ENCODE data around the gene SYS1. TPM values are rescaled to one million over a fixed set of nuclear protein-coding genes. Genes with fewer than 3 reads are reported as not detected.

Gene SYS1
- total RNA-seq, 1 donor from 2014 or later, result 10.5 TPM

- Histone ChIP-seq H3K27me3 (peaks cover 17% of the 10 kb centered on the region), H3K4me3 (no peak overlapping the region), H2AFZ (replicated peaks) (no peak overlapping the region), H4K20me1 (ENCODE audit: low read depth) (peaks cover 2% of the 10 kb centered on the region), H3F3A (ENCODE audit: low read depth) (no peaks in the 10 kb centered on the region), H3K79me2 (ENCODE audit: low read depth) (no peaks in the 10 kb centered on the region), H3K9ac (no peak overlapping the region), H3K9me3 (ENCODE audit: low read depth) (no peaks in the 10 kb centered on the region), H3K27ac (no peak overlapping the region), H3K4me2 (peak overlapping the region; percentile 75), H3K36me3 (no peaks in the 10 kb centered on the region), H3K4me1 (peaks cover 9% of the 10 kb centered on the region)
- Mint-ChIP-seq H3K9me3 (no peaks in the 10 kb centered on the region), H3K4me1 (peaks cover 16% of the 10 kb centered on the region), H3K4me3 (no peak overlapping the region), H3K27me3 (ENCODE audit: insufficient read depth, low read depth) (peaks cover 3% of the 10 kb centered on the region), H3K27ac (peak overlapping the region; percentile 0), H3K36me3 (peaks cover 4% of the 10 kb centered on the region)
- no peak for TF ChIP-seq EZH2 (IDR thresholded peaks at IDR 0.05)
- TF ChIP-seq, protein P1, sequence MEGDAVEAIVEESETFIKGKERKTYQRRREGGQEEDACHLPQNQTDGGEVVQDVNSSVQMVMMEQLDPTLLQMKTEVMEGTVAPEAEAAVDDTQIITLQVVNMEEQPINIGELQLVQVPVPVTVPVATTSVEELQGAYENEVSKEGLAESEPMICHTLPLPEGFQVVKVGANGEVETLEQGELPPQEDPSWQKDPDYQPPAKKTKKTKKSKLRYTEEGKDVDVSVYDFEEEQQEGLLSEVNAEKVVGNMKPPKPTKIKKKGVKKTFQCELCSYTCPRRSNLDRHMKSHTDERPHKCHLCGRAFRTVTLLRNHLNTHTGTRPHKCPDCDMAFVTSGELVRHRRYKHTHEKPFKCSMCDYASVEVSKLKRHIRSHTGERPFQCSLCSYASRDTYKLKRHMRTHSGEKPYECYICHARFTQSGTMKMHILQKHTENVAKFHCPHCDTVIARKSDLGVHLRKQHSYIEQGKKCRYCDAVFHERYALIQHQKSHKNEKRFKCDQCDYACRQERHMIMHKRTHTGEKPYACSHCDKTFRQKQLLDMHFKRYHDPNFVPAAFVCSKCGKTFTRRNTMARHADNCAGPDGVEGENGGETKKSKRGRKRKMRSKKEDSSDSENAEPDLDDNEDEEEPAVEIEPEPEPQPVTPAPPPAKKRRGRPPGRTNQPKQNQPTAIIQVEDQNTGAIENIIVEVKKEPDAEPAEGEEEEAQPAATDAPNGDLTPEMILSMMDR (IDR thresholded peaks at IDR 0.05), result no peak
- TF ChIP-seq EZH2phosphoT487 (IDR thresholded peaks at IDR 0.05), result no peak
- peak; percentile 51 for DNase-seq (ENCODE audit: low spot score)
These were observed 9.8 kb downstream of the SYS1 start for GRCh38 chr20:45372646-45373352.

DNA sequence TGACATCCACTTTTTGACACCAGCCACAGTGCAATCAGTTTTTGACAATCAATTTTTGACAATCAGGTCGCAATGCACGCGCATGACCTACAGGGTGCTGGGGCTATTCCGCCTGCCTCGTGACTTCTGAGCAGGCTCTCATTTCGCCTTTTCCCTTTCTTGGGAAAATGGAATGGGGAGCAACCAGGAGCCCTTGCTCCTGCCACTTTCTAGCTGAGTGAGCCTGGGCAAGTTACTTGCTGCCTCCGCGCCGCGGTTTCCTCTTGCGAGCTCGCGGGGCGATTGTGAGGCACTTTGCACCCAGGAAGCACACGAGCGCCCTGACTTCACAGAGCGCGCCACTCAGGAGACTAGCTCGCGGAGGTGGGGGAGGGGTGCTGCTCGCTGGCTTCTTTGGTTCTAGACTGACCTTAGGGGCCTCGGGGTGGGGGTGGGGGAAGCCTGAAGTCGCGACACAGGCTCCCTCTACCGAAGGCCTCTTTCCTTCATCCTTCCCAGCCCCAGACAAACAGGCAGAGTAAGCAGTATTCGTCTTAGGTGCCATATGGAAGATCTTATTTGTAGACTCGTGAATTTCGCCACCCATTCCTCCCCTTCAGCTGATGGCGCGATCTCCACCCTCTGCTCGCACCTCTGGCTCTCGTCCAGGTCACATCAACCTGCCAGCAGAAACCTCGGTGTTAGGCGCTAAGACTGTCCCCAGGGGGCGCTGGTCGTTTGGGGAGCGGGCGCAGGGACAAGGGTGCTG lies 10.6 kb downstream of the SYS1 start:
- peak; percentile 90 for DNase-seq (ENCODE audit: low spot score)
- H3K4me2 ChIP-seq, result peak overlapping the region; percentile 75
- peaks cover 6% of the 10 kb centered on the region for H4K20me1 ChIP-seq (ENCODE audit: low read depth)
- peak overlapping the region; percentile 84 for H2AFZ ChIP-seq (replicated peaks)
- Mint-ChIP-seq H3K27me3 (ENCODE audit: insufficient read depth, low read depth) (peaks cover 3% of the 10 kb centered on the region), H3K9me3 (no peaks in the 10 kb centered on the region), H3K4me3 (no peak overlapping the region), H3K4me1 (peaks cover 22% of the 10 kb centered on the region), H3K27ac (no peak overlapping the region), H3K36me3 (peaks cover 2% of the 10 kb centered on the region)
- peaks cover 15% of the 10 kb centered on the region for H3K4me1 ChIP-seq
- TF ChIP-seq EZH2phosphoT487 (IDR thresholded peaks at IDR 0.05), result no peak
- TF ChIP-seq, protein P1 (IDR thresholded peaks at IDR 0.05), result peak; percentile 92
- peaks cover 3% of the 10 kb centered on the region for H3F3A ChIP-seq (ENCODE audit: low read depth)
- H3K27ac ChIP-seq, result no peak overlapping the region
- H3K36me3 ChIP-seq, result no peaks in the 10 kb centered on the region
- no peaks in the 10 kb centered on the region for H3K79me2 ChIP-seq (ENCODE audit: low read depth)
- peak overlapping the region; percentile 50 for H3K4me3 ChIP-seq
- no peak overlapping the region for H3K9ac ChIP-seq
- peaks cover 17% of the 10 kb centered on the region for H3K27me3 ChIP-seq
- no peaks in the 10 kb centered on the region for H3K9me3 ChIP-seq (ENCODE audit: low read depth)

DNA sequence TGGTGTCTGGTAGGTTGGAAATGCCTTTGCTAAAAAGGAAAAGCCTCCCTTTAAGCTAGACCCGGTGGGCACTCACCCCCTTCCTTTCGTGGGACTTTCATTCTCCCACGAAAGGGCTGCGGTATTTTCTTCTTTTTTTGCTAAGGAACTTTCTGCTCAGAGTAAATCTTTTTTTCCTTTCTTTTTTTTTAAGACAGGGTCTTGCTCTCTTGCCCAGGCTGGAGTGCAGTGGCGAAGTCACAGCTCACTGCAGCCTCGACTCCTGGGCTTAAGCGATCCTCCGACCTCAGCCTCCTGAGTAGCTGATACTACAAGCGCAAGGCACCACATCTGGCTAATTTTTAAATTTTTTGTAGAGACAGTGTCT lies 11.1 kb downstream of the SYS1 start:
- Histone ChIP-seq H3K36me3 (no peaks in the 10 kb centered on the region), H3K4me3 (peak overlapping the region; percentile 50), H3K27me3 (peaks cover 17% of the 10 kb centered on the region), H3K4me2 (peak overlapping the region; percentile 75), H3K4me1 (peaks cover 20% of the 10 kb centered on the region), H3F3A (ENCODE audit: low read depth) (peaks cover 3% of the 10 kb centered on the region), H3K9me3 (ENCODE audit: low read depth) (no peaks in the 10 kb centered on the region), H2AFZ (replicated peaks) (no peak overlapping the region), H3K9ac (no peak overlapping the region), H3K27ac (no peak overlapping the region), H3K79me2 (ENCODE audit: low read depth) (no peaks in the 10 kb centered on the region), H4K20me1 (ENCODE audit: low read depth) (peaks cover 6% of the 10 kb centered on the region)
- Mint-ChIP-seq H3K4me1 (peaks cover 26% of the 10 kb centered on the region), H3K27ac (no peak overlapping the region), H3K36me3 (no peaks in the 10 kb centered on the region), H3K9me3 (no peaks in the 10 kb centered on the region), H3K4me3 (peak overlapping the region; percentile 16), H3K27me3 (ENCODE audit: insufficient read depth, low read depth) (peaks cover 3% of the 10 kb centered on the region)
- TF ChIP-seq, protein P1 (IDR thresholded peaks at IDR 0.05), result no peak
- TF ChIP-seq EZH2 (IDR thresholded peaks at IDR 0.05) (no peak), EZH2phosphoT487 (IDR thresholded peaks at IDR 0.05) (no peak)
- no peak for DNase-seq (ENCODE audit: low spot score)
